Stimulated activated CD8-positive, alpha-beta memory T cell treated with anti-CD3 and anti-CD28 coated beads, Interleukin-15, amount 100 ng/mL, for 24 hours (primary cell): ENCODE data around the gene SLC15A2.

Experiments
- DNase-seq: peaks from one replicate; pipeline ENCODE4 v3.0.0-alpha.2; 2020; ENCODE audit warnings: low read depth

The SLC15A2 gene

GRCh38 chr3:121985846-121986245 lies 91.6 kb downstream of the SLC15A2 start:
- no peak for DNase-seq

GRCh38 chr3:121988146-121988545 lies 93.9 kb downstream of the SLC15A2 start:
- no peak for DNase-seq

- no peak for DNase-seq
These were observed 95.7 kb downstream of the SLC15A2 start for GRCh38 chr3:121989943-121990342.

- DNase-seq: no peak
These were observed 98.7 kb downstream of the SLC15A2 start for GRCh38 chr3:121992601-121993560.
